ENCODE measurements around the gene STAG1.

DNA sequence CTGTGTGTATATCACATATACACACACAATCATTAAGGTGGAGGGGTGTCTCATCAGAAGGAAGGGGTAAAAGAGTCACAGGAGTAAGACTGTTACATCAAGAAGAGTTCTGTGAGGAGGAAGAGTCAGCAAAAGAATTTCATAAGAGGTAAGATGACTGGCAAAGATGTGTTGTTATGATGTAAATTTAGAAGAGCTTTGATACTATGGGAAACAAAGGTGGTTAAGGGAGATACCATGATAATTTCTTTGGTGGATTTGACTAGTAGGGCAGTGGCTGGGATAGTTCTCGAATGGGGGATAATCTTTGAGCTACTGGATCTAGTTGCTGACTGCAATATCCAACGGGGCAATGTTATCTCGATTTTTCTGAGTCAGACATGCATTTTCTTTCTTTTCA, 61.6 kb downstream of the STAG1 start:
- TF ChIP-seq CTCF (IDR thresholded peaks at IDR 0.05) (no peak), POLR2A (IDR thresholded peaks at IDR 0.05) (no peak)
